Measurements from ENCODE around the gene B9D1.

Gene B9D1

DNA sequence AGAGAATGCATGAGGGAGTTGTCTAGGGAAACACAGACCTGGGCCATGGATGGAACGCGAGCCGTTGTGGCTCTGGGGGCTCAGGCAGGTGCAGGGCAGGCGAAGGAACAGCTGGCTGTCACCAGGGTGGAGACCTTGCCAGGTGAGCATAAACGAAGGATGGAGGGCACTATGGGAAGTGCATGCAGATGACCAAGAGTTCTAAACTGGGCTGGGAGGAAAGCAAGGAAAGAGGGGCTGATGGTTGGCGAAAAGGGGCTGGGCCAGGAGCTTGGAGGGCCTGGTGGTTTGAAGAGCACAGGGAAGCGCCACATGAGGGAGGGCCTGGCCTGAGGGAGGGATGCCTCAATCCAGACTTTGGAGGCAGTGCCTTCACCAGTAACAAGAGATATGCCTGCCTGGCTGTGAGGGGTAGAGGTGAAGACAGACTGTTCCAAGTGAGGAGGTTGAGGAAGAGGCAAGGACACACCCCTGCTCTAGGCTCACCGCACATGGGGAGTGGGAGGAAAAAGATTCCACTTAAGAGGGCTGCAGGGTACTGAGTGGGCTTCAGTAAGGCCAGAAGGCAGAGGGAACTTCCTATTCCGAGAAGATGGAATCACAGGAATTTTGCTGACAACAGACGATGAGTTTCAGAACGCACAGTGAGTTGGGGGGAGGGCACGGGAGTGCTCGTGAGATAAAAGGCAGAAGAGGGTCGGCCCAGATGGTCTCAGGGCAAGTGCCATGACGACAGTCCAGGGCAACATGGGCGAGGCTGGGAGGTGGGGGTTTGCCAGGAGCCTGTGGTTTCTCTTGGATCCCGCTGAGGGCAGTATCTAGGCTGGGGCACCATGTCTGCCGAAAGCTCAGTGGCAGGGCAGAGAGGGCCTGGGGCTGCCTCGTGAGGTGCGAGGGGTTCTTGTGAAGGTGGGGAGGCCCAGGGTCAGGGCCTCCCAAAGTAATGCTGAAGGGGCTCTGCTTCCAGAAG lies 20.6 kb downstream of the B9D1 start:
- in situ Hi-C loops (cut with HindIII; ENCODE audit: low sequenced_read_pairs), result no loop called here

DNA sequence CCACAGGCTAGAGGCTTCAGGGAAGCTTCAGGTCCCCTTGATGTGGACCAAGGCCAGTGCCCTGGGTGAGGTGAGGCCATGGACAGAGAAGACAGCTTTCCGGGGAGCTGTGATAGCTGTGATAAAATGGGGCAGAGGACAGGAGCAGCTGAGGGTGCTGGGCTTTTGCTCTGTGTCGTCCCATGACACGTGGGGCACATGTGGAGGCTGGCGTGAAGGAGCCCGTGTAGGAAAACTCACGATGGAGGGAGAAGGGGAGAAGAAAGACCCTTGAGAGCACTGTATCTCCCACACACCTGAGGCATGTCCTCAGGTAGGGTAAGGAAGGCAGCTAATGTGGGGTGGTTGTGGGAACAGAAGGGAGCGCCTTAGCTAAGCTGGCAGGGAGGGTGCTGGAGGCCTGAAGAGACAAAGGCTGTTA lies 21.3 kb downstream of the B9D1 start:
- in situ Hi-C loops (cut with HindIII; ENCODE audit: low sequenced_read_pairs), result no loop called here

DNA sequence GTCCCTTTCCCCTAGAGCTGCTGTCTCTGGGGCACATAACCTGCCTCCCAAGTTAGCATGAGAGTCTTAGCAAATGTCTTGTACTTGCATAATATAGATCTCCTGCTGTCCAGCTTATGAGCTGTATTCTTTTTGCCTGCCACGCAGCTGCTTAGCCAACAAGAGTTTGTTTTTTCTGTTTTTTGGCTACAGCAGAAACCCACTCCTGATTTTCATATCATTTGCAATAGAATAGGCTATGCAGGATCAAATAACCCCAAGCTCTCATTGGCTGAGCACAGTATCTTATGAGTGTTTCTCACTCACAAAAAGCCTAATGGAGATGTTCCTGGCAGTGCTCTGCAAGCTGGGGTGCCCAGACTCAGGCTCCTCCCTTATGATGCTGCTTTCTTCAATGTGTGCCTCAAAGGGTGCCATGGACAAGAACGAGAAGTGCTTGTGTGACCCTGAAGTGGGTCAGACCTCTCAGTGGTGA lies 23.1 kb downstream of the B9D1 start:
- in situ Hi-C loops (cut with HindIII; ENCODE audit: low sequenced_read_pairs), result no loop called here

DNA sequence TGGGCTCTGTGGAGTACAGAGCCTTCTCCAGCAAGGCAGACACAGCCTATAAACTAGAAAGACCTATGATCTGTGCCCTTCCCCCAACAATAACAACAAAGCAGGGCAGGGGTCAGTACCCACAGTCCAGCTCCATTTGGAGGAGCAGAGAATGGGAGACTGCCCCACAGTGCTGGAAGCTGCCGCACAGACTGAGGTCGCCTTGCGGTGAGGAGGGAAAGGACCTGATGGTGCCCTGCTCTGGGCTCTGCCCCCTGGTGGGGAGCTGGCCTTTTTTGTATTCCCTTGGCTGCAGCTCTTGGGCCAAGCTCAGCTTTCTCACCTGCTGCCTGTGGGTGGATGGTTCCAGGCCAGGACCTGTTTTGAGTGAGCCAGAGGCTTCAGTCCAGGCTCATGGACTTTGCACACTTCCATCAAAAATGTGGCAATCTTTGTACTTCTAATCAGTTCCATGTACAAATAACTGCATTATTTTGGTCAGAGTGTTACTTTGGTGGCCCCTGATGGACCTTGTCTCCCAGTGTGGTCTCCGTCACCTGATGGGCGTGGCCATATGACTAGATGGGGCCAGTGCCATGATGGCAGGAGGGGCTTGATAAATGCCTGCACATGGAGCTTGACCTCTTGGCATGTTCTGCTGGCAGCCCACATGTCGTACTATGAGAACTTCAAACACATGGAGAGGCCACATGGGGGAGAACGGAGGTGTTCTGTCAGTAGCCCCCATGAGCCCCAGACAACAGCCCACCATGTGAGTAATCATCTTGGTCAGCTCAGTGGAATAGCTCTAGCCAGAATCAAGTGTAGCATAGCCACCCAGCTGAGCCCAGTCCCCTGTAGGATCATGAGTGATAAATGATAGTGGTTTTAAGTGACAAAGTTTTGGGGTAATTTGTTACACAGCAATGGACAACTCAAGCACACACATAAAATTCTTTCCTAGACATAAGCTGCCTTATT lies 24.2 kb downstream of the B9D1 start:
- in situ Hi-C loops (cut with HindIII; ENCODE audit: low sequenced_read_pairs), result no loop called here

DNA sequence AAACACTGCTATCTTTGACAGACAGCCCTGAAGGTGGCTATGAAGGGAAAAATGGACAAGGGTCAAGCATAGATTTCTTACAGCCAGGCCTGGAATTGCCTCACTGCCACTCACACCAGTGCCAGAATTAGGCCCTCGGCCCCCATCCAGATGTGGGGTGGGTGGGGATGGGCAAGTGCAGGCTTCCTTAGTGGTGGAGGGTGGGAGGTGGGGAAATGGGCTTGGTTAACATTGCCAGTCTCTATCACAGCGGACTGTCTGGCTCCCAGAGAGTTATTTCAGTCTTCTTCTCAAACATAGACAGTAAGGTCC lies 24.9 kb downstream of the B9D1 start:
- in situ Hi-C loops (cut with HindIII; ENCODE audit: low sequenced_read_pairs), result no loop called here

DNA sequence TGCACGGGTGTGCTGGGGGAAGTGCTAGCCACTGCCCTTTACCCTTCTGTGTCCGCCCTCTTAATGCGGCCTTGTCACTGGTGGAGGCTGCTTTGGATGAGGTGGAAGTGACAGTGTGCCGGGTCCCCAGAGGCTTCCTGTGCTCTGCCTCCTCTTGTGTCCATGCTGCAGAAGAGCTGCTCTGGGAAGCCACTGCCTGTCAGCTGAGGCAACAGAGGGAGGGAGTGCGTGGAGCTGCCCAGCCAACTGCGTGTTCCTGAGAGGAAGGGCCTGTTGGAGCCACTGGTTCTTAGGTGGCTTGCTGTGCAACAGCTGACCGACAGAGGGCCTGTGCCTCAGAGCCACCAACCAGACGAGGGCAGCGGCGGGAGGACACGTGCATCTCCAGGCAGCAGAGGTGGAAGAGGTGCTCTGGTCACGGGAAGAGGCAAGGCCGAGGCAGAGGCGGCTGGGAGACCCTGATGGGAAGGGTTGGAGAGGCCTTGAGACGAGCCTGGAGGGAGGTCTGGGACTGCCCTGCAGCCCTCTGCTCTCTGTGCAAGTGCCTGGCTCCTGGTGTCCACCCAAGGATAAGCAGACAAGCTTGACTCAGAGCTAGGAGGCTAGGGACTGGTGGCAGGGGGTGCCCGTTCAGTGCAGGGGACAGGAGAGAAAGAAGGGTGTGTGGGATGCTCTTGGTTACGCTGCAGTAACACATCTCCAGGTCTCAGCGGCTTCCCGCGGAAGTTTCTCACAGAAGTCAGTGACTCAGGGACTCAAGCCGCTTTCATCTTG lies 25.4 kb downstream of the B9D1 start:
- in situ Hi-C loops (cut with HindIII; ENCODE audit: low sequenced_read_pairs), result no loop called here

DNA sequence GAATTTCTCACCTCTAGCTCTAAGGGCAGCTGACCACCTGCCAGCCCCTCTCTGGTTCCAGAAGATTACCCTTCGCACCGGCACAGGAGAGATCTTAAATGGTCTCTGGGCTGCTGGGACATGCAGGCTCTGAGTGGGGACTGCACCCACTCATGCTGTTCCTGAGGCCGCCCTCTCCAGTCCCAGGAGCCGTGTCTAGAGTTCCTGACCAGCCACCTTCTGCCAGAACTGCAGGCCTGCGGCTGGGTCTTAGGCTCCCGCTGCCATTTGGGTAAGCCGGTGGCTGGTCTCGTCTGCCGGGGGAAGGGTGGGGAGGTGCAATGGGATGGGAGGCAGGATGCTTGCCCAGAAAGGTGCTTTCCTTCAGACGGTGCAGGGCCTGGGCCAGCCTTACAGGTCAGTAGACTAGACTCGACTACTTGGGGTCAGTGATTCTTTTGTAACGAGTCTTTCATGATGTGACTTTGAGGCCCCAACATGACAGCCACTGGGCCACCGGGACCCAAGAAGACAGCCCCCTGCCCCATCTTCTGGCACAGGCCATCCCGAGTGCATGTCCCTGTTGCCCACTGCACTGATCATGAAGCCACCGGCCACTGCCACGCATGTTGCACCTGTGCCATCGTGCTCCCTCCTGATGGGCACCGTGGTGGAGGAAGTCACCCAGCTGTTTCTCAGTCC lies 26.4 kb downstream of the B9D1 start:
- in situ Hi-C loops (cut with HindIII; ENCODE audit: low sequenced_read_pairs), result no loop called here

DNA sequence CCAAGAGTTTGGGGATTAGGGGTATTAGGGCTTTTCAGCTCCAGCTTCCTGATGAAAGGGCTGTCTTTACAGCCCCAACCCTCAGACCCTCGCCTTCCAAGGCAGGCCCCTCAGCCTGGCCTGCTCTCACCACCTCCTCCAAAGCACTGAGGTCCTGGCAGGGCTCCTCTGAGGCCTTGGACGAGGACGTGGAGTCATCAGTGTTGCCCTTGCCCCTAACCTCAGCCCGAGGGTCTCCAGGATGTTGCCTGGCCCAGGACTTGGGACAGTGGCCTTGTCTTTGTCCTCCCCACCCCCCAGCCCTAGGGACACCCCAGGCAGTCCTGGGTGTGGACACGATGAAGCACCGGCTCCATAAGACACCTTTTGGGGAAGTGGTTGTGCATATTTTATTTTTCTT lies 28.2 kb downstream of the B9D1 start:
- in situ Hi-C loops (cut with HindIII; ENCODE audit: low sequenced_read_pairs), result loop anchor here (5.0 kb wide), 1 partner anchor 37 kb away; no protein-coding TSS in a partner anchor

DNA sequence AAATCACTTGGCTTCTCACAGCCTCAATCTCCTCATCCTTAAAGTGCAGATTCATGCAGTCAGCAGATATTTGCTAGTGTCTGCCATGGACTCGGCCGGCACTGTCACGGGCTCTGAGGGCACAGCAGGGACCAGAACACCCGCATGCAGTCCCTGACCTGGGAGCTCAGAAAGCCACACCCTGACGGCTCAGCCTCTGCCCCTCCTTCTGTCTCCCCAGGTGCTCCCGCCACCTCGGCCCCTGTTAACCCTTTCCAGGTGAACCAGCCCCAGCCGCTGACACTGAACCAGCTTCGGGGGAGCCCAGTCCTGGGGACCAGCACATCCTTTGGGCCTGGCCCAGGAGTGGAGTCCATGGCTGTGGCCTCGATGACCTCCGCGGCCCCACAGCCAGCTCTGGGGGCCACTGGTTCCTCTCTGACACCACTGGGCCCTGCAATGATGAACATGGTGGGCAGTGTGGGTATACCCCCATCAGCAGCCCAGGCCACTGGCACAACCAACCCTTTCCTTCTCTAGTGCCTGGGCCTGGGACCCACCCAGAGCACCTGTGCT lies 28.7 kb downstream of the B9D1 start:
- in situ Hi-C loops (cut with HindIII; ENCODE audit: low sequenced_read_pairs), result loop anchor here (5.0 kb wide), 1 partner anchor 37 kb away; no protein-coding TSS in a partner anchor

DNA sequence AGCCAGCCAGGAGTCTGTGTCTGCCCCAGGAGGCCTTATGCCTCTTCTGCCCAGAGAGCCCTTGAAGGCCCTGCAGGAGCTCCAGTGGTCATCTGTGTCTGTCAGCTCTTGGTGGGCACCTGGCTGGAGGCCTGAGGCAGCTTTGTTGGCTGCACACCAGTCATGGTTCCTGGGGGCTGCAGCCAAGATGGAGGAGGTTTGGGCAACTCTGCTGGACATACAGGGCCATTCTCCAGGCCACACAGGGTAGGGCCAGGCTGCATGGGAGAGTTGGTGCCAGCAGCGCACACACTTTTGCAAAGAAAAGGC lies 29.4 kb downstream of the B9D1 start:
- in situ Hi-C loops (cut with HindIII; ENCODE audit: low sequenced_read_pairs), result loop anchor here (5.0 kb wide), 1 partner anchor 36 kb away; no protein-coding TSS in a partner anchor

DNA sequence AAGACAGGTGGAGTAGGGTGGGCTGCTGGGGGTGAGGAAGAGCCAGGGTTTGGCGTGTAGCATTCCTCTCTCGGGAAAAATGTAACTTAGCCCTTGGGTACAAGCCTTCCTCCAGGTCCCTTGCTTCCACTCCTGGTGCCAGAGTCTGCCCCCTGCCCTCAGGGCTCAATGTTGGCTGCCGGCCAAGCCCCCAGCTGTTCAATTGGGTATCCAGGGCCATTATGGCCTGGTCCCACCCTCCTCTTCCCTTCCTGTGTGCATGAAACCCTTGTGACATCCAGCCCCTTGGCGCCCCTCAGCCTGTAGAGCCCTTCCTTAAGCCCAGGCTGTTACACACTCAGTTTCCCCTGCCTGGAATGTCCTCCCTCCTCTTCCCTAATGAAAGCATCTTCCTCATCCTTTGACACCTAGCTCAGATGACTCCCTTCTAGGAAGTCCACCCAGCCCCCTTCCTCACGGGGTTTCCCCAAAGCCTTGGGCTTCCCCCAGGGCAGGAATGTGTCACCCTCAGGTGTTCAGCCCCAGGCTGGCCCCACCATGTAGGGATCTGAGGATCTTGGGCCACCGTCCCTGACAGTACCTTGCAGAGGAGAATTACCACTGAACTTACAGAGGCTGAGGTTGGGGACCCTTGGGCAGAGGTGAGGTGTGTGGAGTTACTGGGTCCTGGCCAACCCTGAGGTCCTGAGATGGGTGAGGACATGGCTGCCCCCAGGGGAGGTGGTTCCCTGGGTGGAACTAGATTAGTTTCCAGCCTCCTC lies 30.0 kb downstream of the B9D1 start:
- in situ Hi-C loops (cut with HindIII; ENCODE audit: low sequenced_read_pairs), result loop anchor here (5.0 kb wide), 1 partner anchor 35 kb away; no protein-coding TSS in a partner anchor

DNA sequence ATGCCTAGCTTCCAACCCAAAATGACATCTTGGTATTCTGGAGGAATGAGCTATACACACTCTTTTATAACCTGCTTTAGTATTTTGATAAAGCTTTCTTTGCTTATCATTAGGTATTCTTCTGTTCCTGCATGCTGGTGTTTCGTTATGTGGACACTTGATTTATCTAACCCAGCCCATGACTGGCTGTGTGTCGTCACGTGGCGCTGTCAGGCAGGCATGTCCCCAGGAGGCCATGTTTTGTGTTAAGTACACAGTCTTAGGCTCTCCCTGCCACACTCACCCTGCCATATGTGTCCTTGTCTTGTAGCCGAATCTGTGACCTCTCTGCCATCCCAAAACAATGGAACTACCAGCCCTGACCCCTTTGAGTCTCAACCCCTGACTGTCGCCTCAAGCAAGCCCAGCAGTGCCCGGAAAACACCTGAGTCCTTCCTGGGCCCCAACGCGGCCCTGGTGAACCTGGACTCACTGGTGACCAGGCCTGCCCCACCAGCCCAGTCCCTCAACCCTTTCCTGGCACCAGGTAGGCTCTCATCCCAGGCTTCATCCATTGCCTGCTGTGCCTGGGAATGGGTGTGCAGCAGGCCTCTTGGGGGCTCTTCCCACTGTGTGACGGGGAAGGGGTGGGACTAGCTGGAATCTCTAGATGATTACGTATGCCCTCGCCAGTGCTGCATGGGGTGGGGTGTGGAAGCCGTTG lies 30.8 kb downstream of the B9D1 start:
- in situ Hi-C loops (cut with HindIII; ENCODE audit: low sequenced_read_pairs), result loop anchor here (5.0 kb wide), 1 partner anchor 34 kb away; no protein-coding TSS in a partner anchor

DNA sequence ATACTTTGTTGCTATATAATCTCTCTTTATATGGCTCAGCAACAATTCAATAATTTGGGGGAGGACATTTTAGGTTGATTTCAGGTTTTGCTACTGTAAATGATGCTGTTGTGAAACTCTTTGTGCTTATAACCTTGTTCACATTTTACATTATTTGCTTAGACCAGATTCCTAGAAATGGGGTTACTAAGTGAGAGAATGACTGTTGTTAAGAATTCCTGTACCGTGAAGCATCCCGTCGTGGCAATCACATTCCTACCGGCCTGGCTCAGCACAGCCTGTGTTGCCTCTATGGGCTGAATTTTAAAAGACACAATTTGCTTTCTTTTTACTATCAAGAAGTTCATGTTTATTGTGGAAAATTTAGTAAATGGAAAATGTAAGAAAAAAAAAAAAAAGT lies 31.4 kb downstream of the B9D1 start:
- in situ Hi-C loops (cut with HindIII; ENCODE audit: low sequenced_read_pairs), result loop anchor here (5.0 kb wide), 1 partner anchor 34 kb away; no protein-coding TSS in a partner anchor

DNA sequence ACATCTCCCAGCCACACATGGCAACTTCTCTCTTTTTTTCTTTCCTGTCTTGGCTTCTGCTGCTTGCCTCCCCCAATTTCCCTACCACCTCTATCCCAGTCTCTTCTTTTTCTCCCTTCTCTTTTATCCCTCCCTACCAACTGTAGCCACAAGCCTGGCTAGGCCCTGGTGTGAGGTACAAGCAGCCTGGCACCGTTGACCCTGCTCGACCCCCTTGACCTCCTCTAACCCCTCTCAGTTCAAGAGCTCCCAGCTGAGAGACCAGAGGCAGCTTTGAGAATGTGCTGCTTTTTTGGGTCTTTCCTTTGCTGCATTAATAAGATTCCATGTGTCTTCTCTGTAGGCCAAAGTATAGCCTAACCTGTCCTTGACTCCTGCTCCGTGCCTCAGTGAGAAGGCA lies 32.3 kb downstream of the B9D1 start:
- in situ Hi-C loops (cut with HindIII; ENCODE audit: low sequenced_read_pairs), result loop anchor here (5.0 kb wide), 1 partner anchor 33 kb away; no protein-coding TSS in a partner anchor

DNA sequence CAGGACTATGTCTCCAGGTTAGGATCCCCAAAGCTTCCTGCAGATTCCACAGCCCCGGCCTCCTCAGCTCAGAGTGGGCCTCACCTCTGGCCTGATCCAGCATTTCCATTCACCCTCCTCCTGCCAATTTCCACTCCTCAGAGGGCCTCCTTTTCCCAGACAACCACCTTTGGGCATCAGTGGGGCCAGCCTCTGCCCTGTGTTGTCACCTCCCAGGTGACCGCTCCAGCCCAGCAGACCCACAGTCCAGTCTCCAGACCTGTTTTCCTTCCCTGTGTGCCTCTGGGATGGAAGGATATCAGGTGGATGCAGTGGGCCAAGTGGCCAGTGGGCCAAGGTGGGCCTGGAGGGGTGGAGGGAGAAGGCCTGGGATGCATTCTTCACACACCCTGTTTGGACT lies 32.7 kb downstream of the B9D1 start:
- in situ Hi-C loops (cut with HindIII; ENCODE audit: low sequenced_read_pairs), result loop anchor here (5.0 kb wide), 1 partner anchor 33 kb away; no protein-coding TSS in a partner anchor

DNA sequence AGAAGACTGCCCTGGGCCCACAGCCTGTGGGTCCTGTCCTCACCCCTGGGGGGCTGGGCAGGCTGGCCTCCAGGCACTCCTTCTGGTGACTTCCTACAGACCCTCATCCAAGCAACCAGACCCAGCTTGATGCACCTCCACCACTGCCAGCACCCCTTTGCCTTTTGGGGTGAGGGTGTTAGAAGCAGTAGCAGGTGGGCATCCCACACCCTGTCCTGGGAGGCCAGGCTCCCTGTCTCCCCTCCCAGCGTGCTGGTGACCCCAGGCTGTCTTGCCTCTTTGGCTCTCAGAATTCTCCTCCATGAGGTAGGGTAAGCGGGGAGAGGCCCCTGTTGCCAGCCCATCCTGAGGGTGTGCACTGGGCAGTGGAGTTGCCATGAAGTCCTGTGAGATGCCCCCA lies 33.4 kb downstream of the B9D1 start:
- in situ Hi-C loops (cut with HindIII; ENCODE audit: low sequenced_read_pairs), result no loop called here

DNA sequence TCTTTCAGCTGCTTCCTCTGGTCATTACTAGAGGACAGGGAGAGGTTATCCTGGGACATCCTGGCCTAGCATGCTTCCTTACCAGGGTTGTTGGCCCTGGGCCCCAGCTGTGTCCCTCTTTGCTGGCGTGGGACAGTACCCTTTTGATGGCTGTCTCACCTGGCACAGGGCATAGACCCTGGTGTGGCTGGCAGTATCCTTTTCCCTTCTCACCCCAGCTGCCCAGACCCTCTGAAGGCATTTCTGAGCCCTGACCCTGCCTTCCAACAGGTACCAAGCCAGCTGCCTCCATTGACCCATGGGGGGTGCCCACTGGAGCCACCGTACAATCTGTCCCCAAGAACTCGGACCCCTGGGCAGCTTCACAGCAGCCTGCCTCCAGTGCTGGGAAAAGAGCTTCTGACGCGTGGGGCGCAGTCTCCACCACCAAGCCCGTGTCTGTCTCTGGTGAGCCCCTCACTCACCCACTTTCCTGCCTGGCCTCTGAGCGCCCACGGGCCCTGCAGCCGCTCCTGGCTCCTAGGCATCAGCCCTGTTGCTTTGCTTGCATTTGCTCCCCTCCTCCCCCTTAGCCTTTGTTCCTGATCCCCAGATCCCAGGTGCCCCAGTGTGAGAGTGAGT lies 34.0 kb downstream of the B9D1 start:
- in situ Hi-C loops (cut with HindIII; ENCODE audit: low sequenced_read_pairs), result no loop called here
